Neuron (in vitro differentiated cells): ENCODE results near the gene OAS1.
"Not testable (repeated sequence)": the region's sequence is repeated elsewhere in the genome, so short reads cannot be mapped to it uniquely, and the experiment has no call there.

Experiments
- H2AFZ ChIP-seq: one replicate; pipeline ENCODE4 v1.6.1; 2013; ENCODE audit warnings: low read depth, mild to moderate bottlenecking, inconsistent platforms, low read length, moderate library complexity
- H3K27me3 ChIP-seq: one replicate; pipeline ENCODE4 v1.6.1; 2013; ENCODE audit warnings: low read length; ENCODE audit not compliant: insufficient read depth
- H3K36me3 ChIP-seq: one replicate; pipeline ENCODE4 v1.6.1; 2013; ENCODE audit warnings: low read length; ENCODE audit not compliant: insufficient read depth
- H3K4me1 ChIP-seq: one replicate; pipeline ENCODE4 v1.6.1; 2013; ENCODE audit warnings: low read length; ENCODE audit not compliant: insufficient read depth
- H3K4me3 ChIP-seq: 2 replicates; pipeline ENCODE4 v1.5.1; 2013; ENCODE audit warnings: mild to moderate bottlenecking, low read length, moderate library complexity
- H3K9me3 ChIP-seq: one replicate; pipeline ENCODE4 v1.6.1; 2013; ENCODE audit warnings: low read length

OAS1 gene

GRCh38 chr12:112946236-112947000 lies 39.7 kb downstream of the OAS1 start:
- H3K36me3 ChIP-seq: no peaks in the 10 kb centered on the region
- H2AFZ ChIP-seq: no peak overlapping the region
- H3K27me3 ChIP-seq: no peaks in the 10 kb centered on the region
- no peaks in the 10 kb centered on the region for H3K9me3 ChIP-seq
- no peaks in the 10 kb centered on the region for H3K4me1 ChIP-seq
- H3K4me3 ChIP-seq: no peak overlapping the region

GRCh38 chr12:112947314-112947713 lies 40.6 kb downstream of the OAS1 start:
- Histone ChIP-seq H3K4me1 (no peaks in the 10 kb centered on the region), H3K27me3 (no peaks in the 10 kb centered on the region), H3K36me3 (no peaks in the 10 kb centered on the region), H3K9me3 (no peaks in the 10 kb centered on the region), H3K4me3 (no peak overlapping the region), H2AFZ (no peak overlapping the region)

GRCh38 chr12:112947761-112948160 lies 41.0 kb downstream of the OAS1 start:
- Histone ChIP-seq H3K36me3 (no peaks in the 10 kb centered on the region), H2AFZ (no peak overlapping the region), H3K27me3 (no peaks in the 10 kb centered on the region), H3K9me3 (no peaks in the 10 kb centered on the region), H3K4me1 (no peaks in the 10 kb centered on the region), H3K4me3 (no peak overlapping the region)

- H3K4me3 ChIP-seq: no peak overlapping the region
- no peaks in the 10 kb centered on the region for H3K4me1 ChIP-seq
- H3K27me3 ChIP-seq: no peaks in the 10 kb centered on the region
- H2AFZ ChIP-seq: no peak overlapping the region
- H3K36me3 ChIP-seq: no peaks in the 10 kb centered on the region
- no peaks in the 10 kb centered on the region for H3K9me3 ChIP-seq
Observed at GRCh38 chr12:112948806-112949205, 42.0 kb downstream of the OAS1 start.

GRCh38 chr12:112950701-112951100 lies 43.9 kb downstream of the OAS1 start:
- Histone ChIP-seq H3K4me1 (no peaks in the 10 kb centered on the region), H3K9me3 (no peaks in the 10 kb centered on the region), H2AFZ (no peak overlapping the region), H3K27me3 (no peaks in the 10 kb centered on the region), H3K36me3 (no peaks in the 10 kb centered on the region), H3K4me3 (no peak overlapping the region)

- H3K27me3 ChIP-seq, H3K4me3 ChIP-seq, H3K4me1 ChIP-seq, H2AFZ ChIP-seq, H3K9me3 ChIP-seq, H3K36me3 ChIP-seq: not testable (repeated sequence)
Observed at GRCh38 chr12:112957125-112957524, 50.4 kb downstream of the OAS1 start.

GRCh38 chr12:112961074-112961473 lies 54.3 kb downstream of the OAS1 start:
- Histone ChIP-seq H2AFZ (no peak overlapping the region), H3K4me3 (no peak overlapping the region), H3K9me3 (peaks cover 1% of the 10 kb centered on the region), H3K4me1 (no peaks in the 10 kb centered on the region), H3K36me3 (no peaks in the 10 kb centered on the region), H3K27me3 (no peaks in the 10 kb centered on the region)

GRCh38 chr12:112961536-112961935 lies 54.8 kb downstream of the OAS1 start:
- peaks cover 1% of the 10 kb centered on the region for H3K9me3 ChIP-seq
- no peaks in the 10 kb centered on the region for H3K27me3 ChIP-seq
- H3K4me1 ChIP-seq: no peaks in the 10 kb centered on the region
- no peak overlapping the region for H2AFZ ChIP-seq
- H3K4me3 ChIP-seq: no peak overlapping the region
- H3K36me3 ChIP-seq: no peaks in the 10 kb centered on the region

GRCh38 chr12:112962561-112962960 lies 55.8 kb downstream of the OAS1 start:
- Histone ChIP-seq H3K4me3 (no peak overlapping the region), H3K4me1 (no peaks in the 10 kb centered on the region), H2AFZ (no peak overlapping the region), H3K27me3 (no peaks in the 10 kb centered on the region), H3K9me3 (peaks cover 1% of the 10 kb centered on the region), H3K36me3 (no peaks in the 10 kb centered on the region)

GRCh38 chr12:112963227-112963861 lies 56.6 kb downstream of the OAS1 start:
- H2AFZ ChIP-seq: no peak overlapping the region
- H3K36me3 ChIP-seq: no peaks in the 10 kb centered on the region
- no peaks in the 10 kb centered on the region for H3K27me3 ChIP-seq
- peaks cover 1% of the 10 kb centered on the region for H3K9me3 ChIP-seq
- H3K4me1 ChIP-seq: no peaks in the 10 kb centered on the region
- H3K4me3 ChIP-seq: no peak overlapping the region

- Histone ChIP-seq H2AFZ (no peak overlapping the region), H3K4me3 (no peak overlapping the region), H3K27me3 (no peaks in the 10 kb centered on the region), H3K36me3 (no peaks in the 10 kb centered on the region), H3K9me3 (peaks cover 1% of the 10 kb centered on the region), H3K4me1 (no peaks in the 10 kb centered on the region)
Observed at GRCh38 chr12:112964067-112964670, 57.4 kb downstream of the OAS1 start.

- H3K27me3 ChIP-seq: no peaks in the 10 kb centered on the region
- H3K9me3 ChIP-seq: peaks cover 1% of the 10 kb centered on the region
- no peak overlapping the region for H3K4me3 ChIP-seq
- H3K4me1 ChIP-seq: no peaks in the 10 kb centered on the region
- H2AFZ ChIP-seq: no peak overlapping the region
- no peaks in the 10 kb centered on the region for H3K36me3 ChIP-seq
Observed at GRCh38 chr12:112964915-112965314, 58.2 kb downstream of the OAS1 start.

GRCh38 chr12:112965643-112966042 lies 58.9 kb downstream of the OAS1 start:
- peaks cover 1% of the 10 kb centered on the region for H3K9me3 ChIP-seq
- H3K36me3 ChIP-seq: no peaks in the 10 kb centered on the region
- H3K4me1 ChIP-seq: no peaks in the 10 kb centered on the region
- no peak overlapping the region for H3K4me3 ChIP-seq
- no peaks in the 10 kb centered on the region for H3K27me3 ChIP-seq
- no peak overlapping the region for H2AFZ ChIP-seq
